ENCODE data around the gene UBR2.
"Not testable (repeated sequence)": the region's sequence is repeated elsewhere in the genome, so short reads cannot be mapped to it uniquely, and the experiment has no call there.

Gene UBR2

GRCh38 chr6:42661540-42662153 lies 97.8 kb downstream of the UBR2 start:
- Mint-ChIP-seq H3K27me3 (no peaks in the 10 kb centered on the region), H3K36me3 (peaks cover 53% of the 10 kb centered on the region), H3K4me1 (no peaks in the 10 kb centered on the region), H3K9me3 (no peaks in the 10 kb centered on the region), H3K27ac (no peak overlapping the region), H3K4me3 (no peak overlapping the region)
- peak; percentile 88 for DNase-seq
- CTCF ChIA-PET: interaction anchor here (0.7 to 4.5 kb wide), 25 partner anchors 9 to 576 kb away, joined by 3 to 55 read pairs (median 4); partner anchors contain the start of genes RPL7L1 and TBCC

- H3K4me3 Mint-ChIP-seq: no peak overlapping the region
- no peaks in the 10 kb centered on the region for H3K27me3 Mint-ChIP-seq
- CTCF ChIA-PET: interaction anchor here (4.2 to 4.5 kb wide), 2 partner anchors 61 to 214 kb away, joined by 38 to 55 read pairs; partner anchors contain the start of gene RPL7L1
- DNase-seq: no peak
- no peaks in the 10 kb centered on the region for H3K9me3 Mint-ChIP-seq
- peaks cover 47% of the 10 kb centered on the region for H3K36me3 Mint-ChIP-seq
- no peaks in the 10 kb centered on the region for H3K4me1 Mint-ChIP-seq
- H3K27ac Mint-ChIP-seq: no peak overlapping the region
Measured at GRCh38 chr6:42664718-42665117, 100.9 kb downstream of the UBR2 start.

DNA sequence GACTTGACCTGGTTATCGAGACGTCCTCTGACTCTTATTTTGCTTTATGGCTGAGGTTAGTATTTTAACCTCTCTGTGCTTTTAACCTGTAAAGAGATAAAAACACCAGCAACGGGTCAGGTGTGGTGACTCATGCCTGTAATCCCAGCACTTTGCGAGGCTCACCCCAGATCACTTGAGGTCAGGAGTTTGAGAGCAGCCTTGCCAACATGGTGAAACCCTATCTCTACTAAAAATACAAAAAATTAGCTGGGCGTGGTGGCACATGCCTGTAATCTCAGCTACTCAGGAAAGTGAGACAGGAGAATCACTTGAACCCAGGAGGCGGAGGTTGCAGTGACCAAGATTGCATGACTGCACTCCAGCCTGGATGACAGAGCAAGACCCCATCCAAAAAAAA lies 110.5 kb downstream of the UBR2 start:
- not testable (repeated sequence) for H3K27me3 Mint-ChIP-seq, H3K9me3 Mint-ChIP-seq, H3K27ac Mint-ChIP-seq, H3K4me3 Mint-ChIP-seq, H3K4me1 Mint-ChIP-seq, DNase-seq
- H3K36me3 Mint-ChIP-seq: peaks cover 62% of the 10 kb centered on the region
- CTCF ChIA-PET: interaction anchor here (0.6 to 3.0 kb wide), 3 partner anchors 13 to 55 kb away, joined by 3 to 10 read pairs (median 3); no protein-coding TSS in a partner anchor

- Mint-ChIP-seq H3K27ac (no peak overlapping the region), H3K36me3 (peaks cover 62% of the 10 kb centered on the region)
Measured at GRCh38 chr6:42674780-42675179, 111.0 kb downstream of the UBR2 start.

DNA sequence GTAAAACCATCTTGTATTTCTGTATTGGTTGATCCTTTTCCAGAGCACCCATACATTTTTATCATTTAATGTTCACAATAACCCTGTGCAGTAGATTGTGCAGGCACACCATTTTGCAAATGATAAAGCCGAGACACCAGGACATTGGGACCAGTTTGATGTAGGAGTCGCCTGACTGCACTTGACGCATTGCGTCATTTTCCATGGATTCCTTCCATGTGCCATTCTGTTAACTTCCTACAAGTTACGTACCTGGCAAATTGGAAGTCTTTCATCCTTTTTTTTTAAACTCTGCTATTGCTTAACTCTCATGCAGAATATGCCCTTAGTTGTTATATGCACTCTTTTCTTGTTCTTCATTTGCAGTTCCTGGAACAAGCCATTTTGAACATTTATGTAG lies 115.5 kb downstream of the UBR2 start:
- peaks cover 57% of the 10 kb centered on the region for H3K36me3 Mint-ChIP-seq
- CTCF ChIA-PET: interaction anchor here (1.1 kb wide), 1 partner anchor 47 kb away, joined by 3 read pairs; no protein-coding TSS in a partner anchor
- H3K27ac Mint-ChIP-seq: no peak overlapping the region

More at GRCh38 chr6:42674780-42675179, 111.0 kb downstream of the UBR2 start:
- CTCF ChIA-PET: interaction anchor here (1.3 to 3.0 kb wide), 2 partner anchors 13 to 52 kb away, joined by 3 to 10 read pairs; no protein-coding TSS in a partner anchor
- Mint-ChIP-seq H3K9me3 (no peaks in the 10 kb centered on the region), H3K27me3 (no peaks in the 10 kb centered on the region), H3K4me3 (no peak overlapping the region), H3K4me1 (no peaks in the 10 kb centered on the region)
- no peak for DNase-seq

DNA sequence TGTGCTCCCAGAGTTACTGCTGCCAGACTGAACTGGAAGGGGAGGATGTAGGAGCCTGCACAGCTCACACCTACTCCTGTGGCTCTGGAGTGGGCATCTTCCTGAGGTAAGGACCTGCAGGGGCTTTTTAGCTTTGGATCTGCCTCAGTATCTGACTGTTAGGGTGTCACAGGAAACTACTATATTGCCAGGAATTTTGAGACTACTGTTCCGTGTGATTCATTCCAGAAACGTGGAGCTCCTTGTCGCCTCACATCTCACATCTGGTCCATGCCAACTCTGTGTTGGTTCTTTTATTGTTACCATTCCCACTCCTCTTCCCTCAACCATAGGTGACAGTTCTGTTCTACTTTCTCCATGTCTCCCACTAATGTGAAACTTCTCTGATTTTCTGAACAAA lies 124.5 kb downstream of the UBR2 start:
- H3K27ac Mint-ChIP-seq: no peak overlapping the region
- H3K9me3 Mint-ChIP-seq: no peaks in the 10 kb centered on the region
- CTCF ChIA-PET: interaction anchor here (1.3 kb wide), 1 partner anchor 24 kb away, joined by 3 read pairs; no protein-coding TSS in a partner anchor
- DNase-seq: no peak
- H3K4me3 Mint-ChIP-seq: no peak overlapping the region
- peaks cover 74% of the 10 kb centered on the region for H3K36me3 Mint-ChIP-seq
- no peaks in the 10 kb centered on the region for H3K27me3 Mint-ChIP-seq
- H3K4me1 Mint-ChIP-seq: peaks cover 31% of the 10 kb centered on the region

More for the DNA sequence above, 115.5 kb downstream of the UBR2 start:
- Mint-ChIP-seq H3K9me3 (no peaks in the 10 kb centered on the region), H3K4me3 (no peak overlapping the region), H3K27me3 (no peaks in the 10 kb centered on the region), H3K4me1 (no peaks in the 10 kb centered on the region)
- DNase-seq: no peak

- H3K27ac Mint-ChIP-seq: no peak overlapping the region
- no peak overlapping the region for H3K4me3 Mint-ChIP-seq
- no peaks in the 10 kb centered on the region for H3K9me3 Mint-ChIP-seq
- CTCF ChIA-PET: interaction anchor here (1.3 kb wide), 1 partner anchor 37 kb away, joined by 3 read pairs; no protein-coding TSS in a partner anchor
- peaks cover 75% of the 10 kb centered on the region for H3K36me3 Mint-ChIP-seq
- DNase-seq: no peak
- peaks cover 42% of the 10 kb centered on the region for H3K4me1 Mint-ChIP-seq
- no peaks in the 10 kb centered on the region for H3K27me3 Mint-ChIP-seq
Measured at GRCh38 chr6:42689371-42689770, 125.5 kb downstream of the UBR2 start.

GRCh38 chr6:42690151-42690702 lies 126.4 kb downstream of the UBR2 start:
- Mint-ChIP-seq H3K27ac (peak overlapping the region; percentile 51), H3K27me3 (no peaks in the 10 kb centered on the region), H3K36me3 (peaks cover 74% of the 10 kb centered on the region), H3K4me3 (no peak overlapping the region), H3K4me1 (peaks cover 50% of the 10 kb centered on the region), H3K9me3 (no peaks in the 10 kb centered on the region)
- no peak for DNase-seq
- CTCF ChIA-PET: interaction anchor here (1.3 kb wide), 1 partner anchor 36 kb away, joined by 3 read pairs; no protein-coding TSS in a partner anchor

- H3K27me3 Mint-ChIP-seq: no peaks in the 10 kb centered on the region
- H3K4me1 Mint-ChIP-seq: peaks cover 50% of the 10 kb centered on the region
- no peak overlapping the region for H3K4me3 Mint-ChIP-seq
- no peaks in the 10 kb centered on the region for H3K9me3 Mint-ChIP-seq
- H3K27ac Mint-ChIP-seq: peak overlapping the region; percentile 51
- no peak for DNase-seq
- CTCF ChIA-PET: interaction anchor here (1.3 kb wide), 1 partner anchor 35 kb away, joined by 3 read pairs; no protein-coding TSS in a partner anchor
- peaks cover 71% of the 10 kb centered on the region for H3K36me3 Mint-ChIP-seq
Measured at GRCh38 chr6:42690872-42691271, 127.0 kb downstream of the UBR2 start.

DNA sequence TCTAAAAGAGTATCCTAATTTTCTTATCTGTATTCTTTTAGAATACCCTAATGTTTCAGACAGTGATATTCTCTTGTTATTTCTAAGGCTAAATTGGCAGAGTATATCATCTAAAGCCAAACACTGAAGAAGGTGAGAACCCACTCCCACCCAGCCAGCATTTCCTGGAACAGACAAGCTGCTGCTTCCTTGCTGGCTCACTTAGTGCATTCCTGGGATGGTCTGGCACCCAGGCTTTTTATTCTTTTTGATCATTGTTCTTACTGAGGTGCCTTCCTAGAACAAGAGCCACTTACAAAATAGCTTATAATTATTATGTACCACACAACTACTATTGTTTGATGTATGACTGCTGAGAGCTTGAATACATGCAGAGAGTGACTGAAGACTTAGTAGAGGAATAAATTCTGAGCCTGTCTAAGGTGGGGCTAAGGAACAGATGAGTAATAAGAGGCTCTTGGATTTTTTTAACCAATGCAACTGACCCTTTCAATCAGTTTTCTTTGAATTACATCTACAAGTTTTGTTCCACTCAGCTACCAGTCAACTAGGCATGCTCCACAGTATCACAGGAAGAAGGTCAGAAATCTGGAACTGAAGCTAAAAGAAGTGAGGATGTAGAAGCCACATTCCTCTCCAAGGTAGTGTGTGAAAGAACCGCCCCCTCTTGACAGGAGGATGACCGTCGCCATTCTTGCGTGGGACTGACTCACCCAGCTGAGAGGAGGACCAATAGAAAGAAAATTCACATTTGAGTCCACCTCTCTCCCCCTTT lies 128.5 kb downstream of the UBR2 start:
- DNase-seq: no peak
- H3K4me1 Mint-ChIP-seq: peaks cover 50% of the 10 kb centered on the region
- CTCF ChIA-PET: interaction anchor here (0.7 to 2.6 kb wide), 6 partner anchors 9 to 199 kb away, joined by 3 to 16 read pairs (median 3); partner anchors contain the start of gene PRPH2
- H3K9me3 Mint-ChIP-seq: no peaks in the 10 kb centered on the region
- H3K4me3 Mint-ChIP-seq: no peak overlapping the region
- no peaks in the 10 kb centered on the region for H3K27me3 Mint-ChIP-seq
- H3K36me3 Mint-ChIP-seq: peaks cover 63% of the 10 kb centered on the region
- peak overlapping the region; percentile 22 for H3K27ac Mint-ChIP-seq

- peak overlapping the region; percentile 3 for H3K4me3 Mint-ChIP-seq
- CTCF ChIA-PET: interaction anchor here (0.6 to 2.6 kb wide), 6 partner anchors 31 to 291 kb away, joined by 3 to 16 read pairs (median 4); a partner anchor contains a TSS
- H3K27ac Mint-ChIP-seq: peak overlapping the region; percentile 89
- no peaks in the 10 kb centered on the region for H3K9me3 Mint-ChIP-seq
- H3K27me3 Mint-ChIP-seq: no peaks in the 10 kb centered on the region
- peak; percentile 29 for DNase-seq
- H3K4me1 Mint-ChIP-seq: peaks cover 50% of the 10 kb centered on the region
- H3K36me3 Mint-ChIP-seq: peaks cover 52% of the 10 kb centered on the region
Measured at GRCh38 chr6:42693725-42694323, 130.0 kb downstream of the UBR2 start.

DNA sequence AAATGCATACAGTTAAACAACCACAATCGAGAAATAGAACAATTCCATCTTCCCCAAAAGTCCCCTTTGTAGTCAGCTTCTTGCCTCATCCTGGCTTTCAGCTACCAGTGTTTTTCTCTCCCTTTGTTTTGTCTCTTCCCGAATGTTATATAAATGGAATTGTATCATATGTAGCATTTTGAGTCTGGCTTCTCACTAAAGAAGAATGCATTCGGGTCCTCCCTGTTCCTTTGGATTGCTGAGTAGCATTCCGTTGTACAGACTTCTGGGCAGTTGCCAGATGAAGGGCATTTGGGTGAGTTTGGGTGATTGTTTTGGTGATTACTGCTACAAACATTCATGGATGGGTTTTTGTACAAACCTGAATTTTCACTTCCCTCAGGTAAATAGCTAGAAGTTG lies 130.8 kb downstream of the UBR2 start:
- Mint-ChIP-seq H3K27me3 (no peaks in the 10 kb centered on the region), H3K36me3 (peaks cover 46% of the 10 kb centered on the region), H3K4me1 (peaks cover 50% of the 10 kb centered on the region), H3K4me3 (no peak overlapping the region), H3K9me3 (no peaks in the 10 kb centered on the region), H3K27ac (peak overlapping the region; percentile 89)
- CTCF ChIA-PET: interaction anchor here (0.6 to 1.4 kb wide), 3 partner anchors 31 to 292 kb away, joined by 3 to 6 read pairs (median 3); no protein-coding TSS in a partner anchor
- no peak for DNase-seq

DNA sequence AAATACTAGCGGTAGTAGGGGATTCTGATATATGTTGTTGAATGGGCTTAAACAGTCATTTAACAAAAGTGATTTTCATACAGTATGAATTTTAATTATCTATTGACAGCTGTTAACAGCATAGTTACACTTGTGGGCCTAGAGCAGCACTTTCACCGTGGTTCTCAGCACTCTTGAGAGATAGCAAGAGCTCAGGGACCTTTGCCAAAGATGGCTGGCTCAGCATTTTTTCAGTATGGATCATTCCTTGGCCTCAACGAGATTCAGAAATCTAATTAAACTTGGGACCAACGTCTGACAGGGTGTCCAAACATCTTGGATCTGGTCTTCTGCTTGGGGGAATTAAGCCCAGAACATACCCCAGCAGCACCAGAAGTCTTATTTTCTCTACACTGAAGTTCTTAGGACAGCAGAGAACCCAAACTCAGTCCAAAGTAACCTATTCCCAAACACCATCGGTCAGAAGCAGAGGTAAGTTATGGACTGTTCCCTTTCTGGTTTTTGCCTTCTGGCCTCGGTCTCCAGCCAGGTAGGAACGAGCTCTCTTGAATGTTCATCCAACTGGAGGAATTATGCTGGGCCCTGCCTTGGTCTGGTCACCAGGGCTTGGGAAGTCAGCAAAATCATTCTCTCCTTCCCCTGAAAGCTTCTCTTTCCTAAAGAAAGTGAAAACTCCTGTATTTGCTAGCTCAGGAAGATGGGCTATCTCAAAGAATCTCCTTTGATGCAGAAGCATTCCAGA lies 132.9 kb downstream of the UBR2 start:
- Mint-ChIP-seq H3K4me3 (no peak overlapping the region), H3K4me1 (peaks cover 34% of the 10 kb centered on the region), H3K27me3 (no peaks in the 10 kb centered on the region), H3K27ac (no peak overlapping the region), H3K9me3 (no peaks in the 10 kb centered on the region), H3K36me3 (peaks cover 27% of the 10 kb centered on the region)
- CTCF ChIA-PET: interaction anchor here (1.9 kb wide), 1 partner anchor 30 kb away, joined by 9 read pairs; no protein-coding TSS in a partner anchor
- DNase-seq: no peak
